Myocyte (in vitro differentiated cells): ENCODE data around the gene PPP1R3A. TPM values are rescaled to one million over a fixed set of nuclear protein-coding genes. Genes with fewer than 3 reads are reported as not detected.

Experiments
- DNase-seq: peaks from one replicate; pipeline ENCODE4 v3.0.0-alpha.2; 2012; ENCODE audit warnings: low read depth
- total RNA-seq: library from RNA; depleted of rRNA; stranded (reverse); fragments of >200 nt; gene quantifications from 2 replicates; pipeline ENCODE4 v1.2.3, GENCODE V29; 2014

The PPP1R3A gene
- total RNA-seq, 1 donor from 2014 or later: 11.6 TPM

DNA sequence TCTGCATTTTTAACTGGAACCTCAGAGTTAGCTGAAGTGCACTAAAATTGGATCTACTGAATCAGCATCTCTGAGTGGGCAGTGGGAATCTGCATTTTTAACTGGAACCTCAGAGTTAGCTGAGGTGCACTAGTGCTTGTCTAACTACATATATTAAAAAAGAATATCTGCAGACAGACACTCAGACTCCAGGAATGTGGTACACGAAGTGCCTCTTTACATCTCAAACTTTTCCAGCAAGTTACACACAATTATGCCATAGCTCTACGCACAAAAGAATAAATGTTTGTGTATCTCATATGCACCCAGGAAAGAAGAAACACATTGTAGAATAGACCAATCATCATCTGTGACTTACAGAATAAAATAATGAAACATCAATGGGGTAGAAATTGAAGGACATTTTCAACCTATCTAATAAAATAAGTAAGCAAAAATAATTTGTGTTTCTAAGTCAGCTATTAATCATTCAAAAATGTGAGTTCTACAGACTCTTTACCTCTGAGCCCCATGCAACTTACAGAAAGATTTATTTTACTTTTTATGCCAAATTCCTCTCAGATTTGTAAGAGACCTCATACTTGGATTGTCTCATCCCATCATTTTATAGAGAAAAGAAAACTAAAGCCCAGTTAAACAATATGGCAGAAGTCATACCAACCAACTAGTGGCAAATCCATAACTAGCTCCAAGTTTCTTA, 28.3 kb downstream of the PPP1R3A start:
- DNase-seq: no peak

DNA sequence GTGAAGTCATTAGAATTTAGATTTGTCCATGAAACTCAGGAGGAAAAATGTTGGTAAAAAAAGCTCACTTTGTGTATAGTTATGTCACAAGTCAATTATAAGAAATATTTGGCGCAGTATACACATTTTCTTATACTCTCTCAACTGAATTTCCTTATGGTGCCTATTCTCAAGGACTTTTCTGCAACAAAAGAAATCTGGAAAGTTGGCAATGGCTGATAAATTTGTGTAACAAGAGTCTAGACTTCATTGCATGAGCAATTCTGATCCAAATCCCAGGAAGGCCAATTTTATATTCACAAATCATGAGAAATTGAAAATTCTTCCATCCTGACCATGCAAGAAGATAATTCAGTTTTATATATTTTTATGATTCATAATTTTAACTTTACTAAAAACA, 35.7 kb downstream of the PPP1R3A start:
- DNase-seq: no peak

DNA sequence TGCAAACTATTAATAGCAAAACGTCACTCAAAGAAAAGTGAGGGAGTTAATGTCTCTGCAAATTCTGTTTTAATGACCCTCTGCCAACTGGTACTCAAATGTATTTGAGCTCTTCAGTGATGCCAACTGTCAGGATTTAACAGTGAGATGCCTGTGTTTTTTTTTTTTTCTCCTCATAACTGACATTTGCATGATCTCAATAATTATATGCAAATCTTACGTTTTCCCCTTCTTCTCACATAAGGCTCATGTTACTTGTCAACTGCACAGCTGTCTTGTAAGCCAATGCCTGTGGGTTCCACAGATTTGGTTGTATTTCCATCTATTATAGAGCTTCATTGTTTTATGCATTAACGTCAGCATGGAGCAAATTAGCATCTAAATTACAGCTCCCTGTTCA, 38.2 kb downstream of the PPP1R3A start:
- DNase-seq: peak; percentile 14

DNA sequence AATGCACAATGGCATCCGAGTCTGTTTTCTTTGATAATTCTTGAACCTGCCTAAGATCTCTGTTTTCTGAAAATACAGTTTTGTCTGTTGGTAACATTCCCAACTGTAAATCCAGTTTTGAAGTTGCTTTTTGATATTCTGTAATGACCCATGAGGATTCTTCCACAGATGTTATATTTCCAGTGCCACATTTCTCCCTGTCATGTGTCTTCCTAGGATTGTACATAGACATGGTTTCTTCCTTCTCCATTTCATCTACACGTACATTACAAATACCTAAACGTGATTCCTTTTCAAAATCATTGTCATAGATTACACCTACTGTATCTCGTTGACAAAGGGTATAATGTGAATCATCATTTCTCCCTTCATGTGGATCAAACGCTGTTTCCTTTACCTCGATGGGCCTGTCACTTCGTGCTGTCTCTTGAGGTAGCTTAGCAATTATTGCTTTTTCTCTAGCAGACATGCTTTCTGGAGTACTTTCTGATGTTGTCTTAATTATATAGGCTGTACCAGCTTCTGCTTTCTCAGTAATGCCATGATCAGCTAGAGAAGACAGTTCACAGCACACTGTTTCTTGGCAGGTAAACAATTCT, 40.3 kb downstream of the PPP1R3A start:
- DNase-seq: no peak

DNA sequence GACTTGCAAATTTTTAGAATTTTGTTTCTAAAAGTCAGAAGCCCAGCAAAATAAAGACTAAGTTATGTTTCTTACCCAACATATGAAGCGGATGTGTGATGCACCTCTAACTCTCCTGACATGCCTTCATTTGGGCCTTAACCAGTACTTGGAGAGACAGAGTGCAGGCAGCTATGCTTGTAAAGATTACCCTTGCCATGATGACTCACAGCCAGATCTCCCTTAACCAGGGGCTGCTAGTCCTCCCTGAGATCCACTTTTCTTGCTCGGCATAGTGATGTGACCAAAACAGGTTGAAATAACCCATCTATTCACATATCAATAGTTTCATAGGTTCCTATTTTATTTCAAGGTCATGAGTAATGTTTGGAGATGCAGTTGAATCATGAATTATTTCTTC, 43.6 kb downstream of the PPP1R3A start:
- DNase-seq: no peak

DNA sequence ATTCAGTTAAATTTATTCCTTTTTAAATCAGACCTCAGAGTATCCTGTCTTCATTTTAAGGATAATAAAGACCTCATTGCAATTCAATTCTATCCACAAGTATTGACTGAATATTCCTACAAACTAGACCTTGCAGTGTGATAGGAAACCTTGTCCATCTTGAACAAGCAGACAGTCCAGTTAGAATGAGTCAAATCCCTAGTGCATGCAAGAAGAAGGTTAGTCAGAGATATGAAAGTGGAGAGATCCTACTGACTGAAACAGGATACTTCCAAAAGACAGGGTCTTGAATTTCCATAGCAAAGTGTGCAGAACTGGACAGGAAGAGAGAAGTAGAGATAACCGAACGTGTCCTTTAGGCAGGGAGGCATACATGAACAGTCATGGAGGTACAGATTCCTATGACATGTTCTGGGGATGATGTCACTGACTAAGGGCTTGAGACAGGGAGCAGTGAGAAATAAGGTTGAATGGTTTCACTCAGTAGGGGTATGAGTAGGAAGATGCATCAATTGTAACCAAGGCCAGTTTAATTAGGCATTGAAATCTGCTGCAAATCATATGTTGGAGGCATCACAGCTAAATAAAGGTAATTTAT, 45.2 kb downstream of the PPP1R3A start:
- peak; percentile 7 for DNase-seq

DNA sequence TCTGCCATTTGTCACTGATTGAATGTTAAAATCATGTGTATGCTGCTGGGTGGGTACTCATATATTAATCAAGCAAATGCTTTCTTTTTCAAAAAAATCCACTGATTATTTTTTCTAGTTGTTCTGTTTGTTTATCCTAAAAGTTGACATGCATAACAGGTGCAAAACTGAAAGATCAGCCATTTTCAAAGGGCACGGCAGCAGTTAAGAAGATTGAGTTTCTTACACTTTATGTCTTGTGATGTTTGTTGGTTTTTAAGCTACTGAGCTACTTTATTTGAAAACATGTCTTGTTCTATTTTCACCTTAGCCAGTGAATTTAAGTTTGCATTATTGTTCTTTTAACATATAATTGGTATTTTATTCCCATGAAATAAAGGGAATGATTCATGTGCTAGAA, 45.8 kb downstream of the PPP1R3A start:
- peak; percentile 18 for DNase-seq

DNA sequence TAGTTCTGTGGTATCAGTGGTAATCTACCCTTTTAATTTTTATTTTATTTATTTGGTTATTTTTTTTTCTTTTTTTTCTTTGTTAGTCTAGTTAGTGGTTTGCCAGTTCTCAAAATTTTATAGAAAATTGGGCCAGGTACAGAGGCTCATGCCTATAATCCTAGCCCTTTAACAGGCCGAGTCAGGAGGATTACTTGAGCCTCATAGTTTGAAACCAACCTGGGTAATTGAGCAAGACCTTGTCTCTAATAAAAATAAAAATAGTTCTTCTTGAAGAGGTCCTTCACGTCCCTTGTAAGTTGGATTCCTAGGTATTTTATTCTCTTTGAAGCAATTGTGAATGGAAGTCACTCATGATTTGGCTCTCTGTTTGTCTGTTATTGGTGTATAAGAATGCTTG, 51.5 kb downstream of the PPP1R3A start:
- DNase-seq: no peak

DNA sequence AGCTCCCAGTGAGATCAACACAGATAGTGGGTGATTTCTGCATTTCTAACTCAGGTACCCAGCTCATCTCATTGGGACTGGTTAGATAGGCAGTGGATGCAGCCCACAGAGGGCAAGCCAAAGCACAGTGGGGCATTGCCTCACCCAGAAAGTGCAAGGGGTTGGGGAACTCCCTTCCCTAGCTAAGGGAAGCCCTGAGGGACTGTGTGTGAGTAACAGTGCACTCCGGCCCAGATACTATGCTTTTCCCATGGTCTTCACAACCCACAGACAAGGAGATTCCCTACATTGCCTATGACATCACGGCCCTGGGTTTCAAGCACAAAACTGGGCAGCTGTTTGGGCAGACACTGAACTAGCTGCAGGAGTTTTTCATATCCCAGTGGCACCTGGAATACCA, 62.8 kb downstream of the PPP1R3A start:
- DNase-seq: no peak

DNA sequence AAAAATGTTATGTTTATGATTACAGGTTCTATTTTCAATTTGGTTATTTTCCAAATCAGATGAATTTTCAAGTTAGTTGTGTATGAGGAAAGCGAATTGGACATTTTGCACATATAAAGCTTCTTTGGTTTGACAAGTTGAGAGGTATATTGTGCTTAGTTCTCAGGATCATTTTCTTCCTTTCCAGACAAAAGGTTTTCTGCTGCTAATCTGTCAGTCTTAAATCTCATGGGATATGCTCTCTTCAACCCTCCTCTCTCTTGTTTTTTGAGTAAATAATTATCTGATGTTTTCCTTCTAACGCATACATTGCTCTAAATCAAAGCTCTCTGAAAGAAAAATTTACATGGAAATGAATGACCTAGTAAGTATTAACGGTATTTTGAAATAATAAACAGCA, 77.9 kb downstream of the PPP1R3A start:
- DNase-seq: no peak

DNA sequence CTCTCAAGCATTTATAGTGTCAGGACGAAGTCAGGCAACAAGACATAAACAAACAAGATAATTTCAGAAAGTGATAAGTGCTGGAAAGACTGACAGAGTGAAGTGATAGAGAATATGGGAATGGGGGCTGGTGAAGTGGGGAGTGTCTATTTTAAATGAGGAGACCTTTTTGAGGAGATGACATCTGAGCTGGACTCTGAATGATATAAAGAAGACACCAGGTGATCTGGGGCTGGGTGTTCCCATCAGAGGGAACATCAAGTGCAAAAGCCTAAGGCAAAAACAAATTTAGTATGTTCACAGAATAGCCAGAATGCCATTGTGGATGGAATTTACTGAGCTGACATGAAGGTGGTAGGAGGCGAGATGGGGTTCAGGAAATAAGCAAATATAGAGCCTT, 83.4 kb downstream of the PPP1R3A start:
- no peak for DNase-seq

DNA sequence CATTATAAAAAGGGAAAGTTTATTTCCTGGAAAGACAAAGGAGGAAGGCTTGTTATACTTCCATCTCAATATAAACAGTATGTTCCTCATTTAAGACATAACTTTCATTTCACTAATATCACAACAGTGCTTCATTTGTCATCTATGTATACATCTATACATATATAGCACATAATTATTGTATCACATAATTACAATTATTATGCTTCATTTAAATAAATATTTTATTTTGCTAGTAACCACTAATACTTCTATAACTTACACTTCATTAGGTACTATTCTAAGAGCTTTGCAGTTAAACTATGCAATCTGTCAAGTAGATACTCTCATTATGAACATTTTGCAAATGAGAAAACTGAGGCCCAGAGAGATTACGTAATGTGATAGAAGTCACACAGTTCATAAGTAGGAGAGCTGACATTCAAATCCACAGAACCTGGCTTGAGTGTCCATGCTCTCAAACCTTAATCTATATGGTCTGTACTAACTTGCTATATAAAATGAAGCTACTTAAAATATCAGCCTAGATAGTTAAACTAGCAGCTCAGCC, 86.5 kb downstream of the PPP1R3A start:
- DNase-seq: no peak

DNA sequence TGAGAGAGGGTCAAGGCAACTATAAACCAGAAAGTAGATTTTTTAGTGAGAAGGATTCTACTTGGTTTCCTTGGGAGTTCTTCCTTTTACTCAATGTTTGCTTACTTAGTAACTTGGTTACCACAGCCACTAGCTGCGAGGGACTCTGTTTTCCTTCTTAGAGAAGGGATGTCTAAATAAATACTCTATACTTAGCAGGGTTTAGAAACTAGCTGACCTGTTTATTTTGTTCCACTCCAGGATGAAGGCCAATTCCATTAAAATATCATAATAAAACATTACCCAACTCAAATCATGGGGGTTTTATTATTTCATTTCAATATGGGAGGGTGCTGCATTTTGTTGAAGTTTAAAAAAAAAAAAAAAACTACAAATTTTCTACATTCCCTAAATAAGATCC, 87.3 kb downstream of the PPP1R3A start:
- DNase-seq: peak; percentile 23

DNA sequence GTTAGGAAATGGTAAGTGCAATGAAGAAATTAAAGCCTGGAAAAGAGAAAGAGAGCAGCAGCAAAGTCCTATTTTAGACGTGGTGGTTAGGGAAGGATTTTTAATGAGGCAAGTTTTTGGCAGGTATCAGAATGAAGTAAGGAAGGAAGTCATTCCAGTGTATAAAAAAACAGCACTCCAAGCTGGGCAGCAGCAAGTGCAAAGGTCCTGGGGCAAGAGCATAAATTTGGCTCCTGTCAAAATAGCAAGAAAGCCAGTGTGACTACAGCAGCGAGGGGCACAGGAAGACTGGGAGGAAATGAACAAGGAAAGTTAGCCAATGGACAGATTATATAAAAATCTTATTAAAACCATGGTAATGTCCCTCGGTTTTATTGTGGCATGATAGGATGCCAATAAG, 90.2 kb downstream of the PPP1R3A start:
- no peak for DNase-seq
